Tibial nerve (tissue), 4 donors: Measurements from ENCODE around the gene OR1D2.

ENCODE experiments used
- CTCF ChIP-seq, 5 experiments: fragments of 200-600 bp in 3 of 5; fragments of 450-650 bp in 2 of 5; sonication (generic) in 3 of 5; IDR thresholded peaks; one replicate each; pipeline ENCODE4 v1.5.1; 2016 to 2019; ENCODE audit warnings: antibody characterized with exemption in 5 of 5, mild to moderate bottlenecking in 3 of 5, moderate library complexity in 2 of 5
- EP300 ChIP-seq, 2 donors: sonication (generic); formaldehyde crosslinking; IDR thresholded peaks; one replicate each; pipeline ENCODE4 v1.6.1; 2017; ENCODE audit warnings: antibody characterized with exemption in 2 of 2, mild to moderate bottlenecking in 1 of 2
- POLR2A ChIP-seq, 2 donors: fragments of 450-650 bp; IDR thresholded peaks; one replicate each; pipeline ENCODE4 v1.6.1; 2017; ENCODE audit warnings: antibody characterized with exemption in 2 of 2, mild to moderate bottlenecking in 2 of 2, moderate library complexity in 2 of 2

DNA sequence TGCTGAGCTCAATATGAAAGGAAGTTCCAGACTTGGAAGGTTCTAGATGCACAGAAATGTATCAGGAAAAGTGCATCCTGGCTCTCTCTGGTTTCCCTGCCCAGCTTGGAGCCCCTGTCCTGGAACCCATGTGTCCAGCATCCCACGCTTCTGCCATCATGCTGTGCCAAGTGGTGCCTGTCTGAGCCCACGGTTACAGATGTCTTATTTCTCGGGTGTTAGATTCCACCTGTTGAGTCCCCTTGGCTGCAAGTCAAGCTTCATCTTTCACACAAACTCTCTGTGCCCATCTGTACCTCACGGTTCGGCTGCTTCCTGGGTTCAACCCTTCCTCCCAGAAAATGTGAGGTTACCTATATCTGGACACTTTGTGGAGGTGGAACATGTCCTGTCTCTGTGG, 63.3 kb downstream of the OR1D2 start:
- TF ChIP-seq POLR2A (IDR thresholded peaks at IDR 0.05): no peak
- no peak for TF ChIP-seq CTCF (IDR thresholded peaks at IDR 0.05)
- no peak for TF ChIP-seq EP300 (IDR thresholded peaks at IDR 0.05)
